CD4-positive, alpha-beta memory T cell (primary cell): ENCODE results near the gene SEMA3F. TPM values are rescaled to one million over a fixed set of nuclear protein-coding genes. Genes with fewer than 3 reads are reported as not detected.
A peak's percentile ranks its signal among the peaks of the same experiment; 100 is the strongest.

ENCODE experiments used
- CTCF ChIA-PET: fragments of 350-600 bp; sonication (Branson Sonifier 250); formaldehyde crosslinking; loops from one replicate; lab custom pipeline; 2021; ENCODE audit warnings: inconsistent platforms; ENCODE audit not compliant: partially characterized antibody; lab: Charles Lee
- POLR2A ChIA-PET: fragments of 350-600 bp; sonication (Branson Sonifier 250); formaldehyde crosslinking; loops from one replicate; lab custom pipeline; 2021; ENCODE audit not compliant: partially characterized antibody; lab: Charles Lee
- DNase-seq, 5 donors: peaks; one replicate each; pipeline versions ENCODE4 v3.0.0 to v3.0.0-alpha.2; 2020 to 2022; ENCODE audit warnings: mixed read lengths in 1 of 5
- H3K27ac ChIP-seq: one replicate; pipeline ENCODE4 v1.7.0; 2013; ENCODE audit warnings: low read depth, low read length
- H3K27me3 ChIP-seq: 2 replicates; pipeline ENCODE4 v1.7.0; 2013; ENCODE audit warnings: mild to moderate bottlenecking, low read length, moderate library complexity; ENCODE audit not compliant: insufficient read depth
- H3K36me3 ChIP-seq: 2 replicates; pipeline ENCODE4 v1.7.0; 2013; ENCODE audit warnings: mild to moderate bottlenecking, low read length, moderate library complexity; ENCODE audit not compliant: insufficient read depth
- H3K4me1 ChIP-seq: 2 replicates; pipeline ENCODE4 v1.7.0; 2013; ENCODE audit warnings: mild to moderate bottlenecking, low read length, moderate library complexity; ENCODE audit not compliant: insufficient read depth
- H3K4me3 ChIP-seq, 2 donors: one replicate each; pipeline ENCODE4 v1.7.0; 2013; ENCODE audit warnings: low read length in 2 of 2, mild to moderate bottlenecking in 1 of 2
- H3K9me3 ChIP-seq, 2 donors: one replicate each; pipeline ENCODE4 v1.7.0; 2013; ENCODE audit warnings: low read length in 2 of 2, control low read depth in 1 of 2; ENCODE audit not compliant: control insufficient read depth in 1 of 2
- H3K27ac Mint-ChIP-seq, 7 donors: one replicate each; pipeline ENCODE4 v1.8.0; 2020 to 2021; ENCODE audit warnings: mixed read lengths in 7 of 7, mild to moderate bottlenecking in 6 of 7, inconsistent platforms in 3 of 7, moderate library complexity in 3 of 7
- H3K27me3 Mint-ChIP-seq, 2 donors: one replicate each; pipeline ENCODE4 v1.8.0; 2020 to 2021; ENCODE audit warnings: mixed read lengths in 2 of 2
- H3K36me3 Mint-ChIP-seq, 2 donors: one replicate each; pipeline ENCODE4 v1.8.0; 2020 to 2021; ENCODE audit warnings: mixed read lengths in 2 of 2, inconsistent platforms in 1 of 2, mild to moderate bottlenecking in 1 of 2
- H3K4me1 Mint-ChIP-seq, 4 donors: one replicate each; pipeline ENCODE4 v1.8.0; 2020 to 2021; ENCODE audit warnings: mixed read lengths in 4 of 4, mild to moderate bottlenecking in 1 of 4
- H3K4me3 Mint-ChIP-seq, 8 donors: one replicate each; pipeline ENCODE4 v1.8.0; 2020 to 2021; ENCODE audit warnings: mixed read lengths in 8 of 8, mild to moderate bottlenecking in 7 of 8, moderate library complexity in 6 of 8, inconsistent platforms in 3 of 8
- H3K9me3 Mint-ChIP-seq, 8 donors: one replicate each; pipeline ENCODE4 v1.8.0; 2020 to 2021; ENCODE audit warnings: mixed read lengths in 8 of 8, mild to moderate bottlenecking in 5 of 8, inconsistent platforms in 3 of 8, moderate library complexity in 1 of 8
- intact Hi-C: fragments of 100-400 bp; cut with micrococcal nuclease; formaldehyde crosslinking; loops from one replicate; pipeline ENCODE4 v1.15.1; 2023
- polyA plus RNA-seq, 2 donors: library from polyadenylated mRNA; unstranded; fragments of 300-500 nt; fragmentation: Illumina TruSeq; gene quantifications; one replicate each; pipeline ENCODE4 v1.2.3, GENCODE V29; 2021
- total RNA-seq, 2 experiments: library from RNA; stranded (reverse); gene quantifications; one replicate each; pipeline ENCODE4 v1.2.3, GENCODE V29; 2021

The SEMA3F gene
- total and polyA plus RNA-seq, 4 experiments from 2014 or later = not detected

DNA sequence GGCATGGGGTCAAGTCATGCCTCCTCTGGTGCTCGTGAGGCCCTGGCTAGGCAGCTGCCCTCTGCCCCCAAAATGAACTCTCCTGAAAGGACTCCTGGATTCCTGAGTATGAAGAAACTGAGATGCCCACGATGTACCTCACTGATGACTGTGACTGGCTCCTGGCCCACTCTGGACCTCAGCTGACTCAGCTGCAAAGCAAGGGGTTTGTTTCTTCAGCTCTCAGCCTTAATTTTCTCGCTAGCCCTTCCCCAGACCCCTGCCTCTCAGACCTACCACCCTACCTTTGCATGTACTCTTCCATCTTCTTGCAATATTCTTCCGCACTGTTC is 75.6 kb downstream of the SEMA3F start:
- peaks cover 0 to 1% (median 0%) of the 10 kb centered on the region in 8 donors for H3K9me3 Mint-ChIP-seq
- Histone ChIP-seq H3K27ac (no peak overlapping the region), H3K4me3 (no peak overlapping the region), H3K27me3 (no peaks in the 10 kb centered on the region), H3K4me1 (peaks cover 29% of the 10 kb centered on the region), H3K9me3 (no peaks in the 10 kb centered on the region), H3K36me3 (no peaks in the 10 kb centered on the region)
- DNase-seq = no peak
- H3K4me1 Mint-ChIP-seq = peaks cover 21 to 48% (median 36%) of the 10 kb centered on the region in 4 donors
- H3K36me3 Mint-ChIP-seq = peaks cover 0 to 3% of the 10 kb centered on the region in 2 donors
- ChIA-PET POLR2A (interaction anchor here (0.7 to 7.4 kb wide), 3 partner anchors 13 to 107 kb away, joined by 3 to 150 read pairs (median 3); no protein-coding TSS in a partner anchor), CTCF (interaction anchor here (1.1 to 11.5 kb wide), 4 partner anchors 9 to 68 kb away, joined by 3 to 238 read pairs (median 172); partner anchors contain the start of genes GNAI2 and GNAT1)
- peak overlapping the region in 1 of 8 donors; percentile 12 for H3K4me3 Mint-ChIP-seq
- intact Hi-C loops = no loop called here
- H3K27ac Mint-ChIP-seq = peak overlapping the region in 1 of 7 donors; percentile 68
- H3K27me3 Mint-ChIP-seq = no peaks in the 10 kb centered on the region

DNA sequence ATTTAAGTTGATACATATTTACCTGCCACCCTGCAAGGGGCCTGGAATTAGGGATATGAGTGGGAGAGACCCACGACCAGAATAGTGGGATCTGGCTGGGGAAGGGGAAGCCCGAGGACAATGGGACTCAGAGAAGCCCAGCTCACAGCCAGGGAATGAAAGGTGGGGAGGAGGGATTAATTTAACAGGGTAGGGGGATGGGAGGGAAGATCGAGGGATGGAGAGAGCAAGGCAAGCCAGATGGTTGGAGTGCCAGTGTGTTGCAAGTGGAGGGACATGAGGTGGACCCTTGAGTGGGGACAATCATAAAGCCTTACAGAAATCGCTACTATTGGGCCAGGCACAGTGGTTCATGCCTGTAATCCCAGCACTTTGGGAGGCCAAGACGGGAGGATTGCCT is 76.5 kb downstream of the SEMA3F start:
- no peaks in the 10 kb centered on the region for H3K27me3 ChIP-seq
- Mint-ChIP-seq H3K36me3 (peaks cover 0 to 8% of the 10 kb centered on the region in 2 donors), H3K27ac (no peak overlapping the region), H3K9me3 (peaks cover 0 to 1% (median 0%) of the 10 kb centered on the region in 8 donors), H3K27me3 (no peaks in the 10 kb centered on the region), H3K4me1 (peaks cover 17 to 45% (median 31%) of the 10 kb centered on the region in 4 donors), H3K4me3 (no peak overlapping the region)
- no peak overlapping the region for H3K4me3 ChIP-seq
- H3K4me1 ChIP-seq = peaks cover 24% of the 10 kb centered on the region
- intact Hi-C loops = no loop called here
- CTCF ChIA-PET = interaction anchor here (8.3 to 11.5 kb wide), 3 partner anchors 8 to 38 kb away, joined by 127 to 238 read pairs (median 218); partner anchors contain the start of genes GNAI2 and GNAT1
- no peak for DNase-seq
- POLR2A ChIA-PET = interaction anchor here (7.4 kb wide), 1 partner anchor 12 kb away, joined by 150 read pairs; no protein-coding TSS in a partner anchor
- no peak overlapping the region for H3K27ac ChIP-seq
- no peaks in the 10 kb centered on the region for H3K9me3 ChIP-seq
- no peaks in the 10 kb centered on the region for H3K36me3 ChIP-seq

DNA sequence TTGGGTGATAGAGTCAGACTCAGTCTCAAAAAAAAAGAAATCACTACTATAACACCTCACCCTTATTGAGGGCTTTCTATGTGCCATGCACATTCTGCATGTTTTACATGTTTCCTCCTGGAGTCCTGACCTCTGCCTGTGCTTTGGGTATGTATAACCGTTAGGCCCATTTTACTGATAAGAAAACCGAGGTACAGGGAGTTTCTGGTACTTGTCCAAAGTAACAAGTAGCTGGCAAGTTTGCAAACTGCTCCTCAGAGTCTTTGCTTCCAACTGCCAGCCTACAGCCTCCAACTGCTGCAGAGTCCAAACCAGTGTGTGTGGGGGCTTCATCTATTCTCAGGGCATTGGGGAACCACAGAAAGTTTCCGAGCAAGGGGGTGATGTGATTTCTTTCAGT is 77.2 kb downstream of the SEMA3F start:
- Histone ChIP-seq H3K4me3 (no peak overlapping the region), H3K9me3 (no peaks in the 10 kb centered on the region), H3K4me1 (peaks cover 20% of the 10 kb centered on the region), H3K36me3 (no peaks in the 10 kb centered on the region), H3K27ac (no peak overlapping the region), H3K27me3 (no peaks in the 10 kb centered on the region)
- no peak for DNase-seq
- no peaks in the 10 kb centered on the region for H3K27me3 Mint-ChIP-seq
- CTCF ChIA-PET = interaction anchor here (11.5 kb wide), 1 partner anchor 17 kb away, joined by 238 read pairs; no protein-coding TSS in a partner anchor
- POLR2A ChIA-PET = no interaction called here
- H3K27ac Mint-ChIP-seq = peak overlapping the region in 2 of 7 donors; percentile 38 to 46
- peaks cover 14 to 45% (median 28%) of the 10 kb centered on the region in 4 donors for H3K4me1 Mint-ChIP-seq
- peaks cover 0 to 12% of the 10 kb centered on the region in 2 donors for H3K36me3 Mint-ChIP-seq
- no peak overlapping the region for H3K4me3 Mint-ChIP-seq
- H3K9me3 Mint-ChIP-seq = peaks cover 0 to 1% (median 0%) of the 10 kb centered on the region in 8 donors
- intact Hi-C loops = no loop called here

DNA sequence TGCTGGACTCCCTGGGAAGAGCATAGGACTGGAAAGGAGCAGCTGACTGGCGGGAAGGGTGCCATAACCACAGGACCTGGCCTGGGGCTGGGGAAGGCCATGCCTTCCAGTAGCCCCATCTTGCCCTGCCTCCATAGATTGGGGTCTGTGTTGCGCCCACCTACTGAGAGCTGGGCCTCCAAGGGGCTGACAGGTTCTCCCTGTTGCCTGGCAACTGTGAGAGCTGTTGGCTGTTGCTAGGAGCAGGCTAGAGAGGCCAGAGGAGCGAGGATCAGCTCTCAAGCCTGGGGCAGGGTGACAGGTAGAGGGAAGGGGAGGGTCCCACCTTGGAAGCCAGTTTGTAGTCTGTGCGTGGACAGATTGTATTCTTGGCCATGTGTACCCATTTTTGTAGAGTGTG is 78.1 kb downstream of the SEMA3F start:
- Histone ChIP-seq H3K4me3 (no peak overlapping the region), H3K27ac (no peak overlapping the region), H3K27me3 (no peaks in the 10 kb centered on the region), H3K9me3 (no peaks in the 10 kb centered on the region), H3K36me3 (no peaks in the 10 kb centered on the region), H3K4me1 (peaks cover 16% of the 10 kb centered on the region)
- Mint-ChIP-seq H3K4me1 (peaks cover 12 to 45% (median 25%) of the 10 kb centered on the region in 4 donors), H3K27ac (peak overlapping the region in 4 of 7 donors; percentile 36 to 77 (median 61)), H3K27me3 (no peaks in the 10 kb centered on the region), H3K9me3 (peaks cover 0 to 1% (median 0%) of the 10 kb centered on the region in 8 donors), H3K36me3 (peaks cover 0 to 20% of the 10 kb centered on the region in 2 donors), H3K4me3 (no peak overlapping the region)
- ChIA-PET CTCF (interaction anchor here (1.2 to 11.5 kb wide), 2 partner anchors 16 to 38 kb away, joined by 5 to 238 read pairs; no protein-coding TSS in a partner anchor), POLR2A (interaction anchor here (0.6 to 1.5 kb wide), 2 partner anchors 13 to 30 kb away, joined by 5 to 9 read pairs; no protein-coding TSS in a partner anchor)
- intact Hi-C loops = no loop called here
- DNase-seq = no peak

DNA sequence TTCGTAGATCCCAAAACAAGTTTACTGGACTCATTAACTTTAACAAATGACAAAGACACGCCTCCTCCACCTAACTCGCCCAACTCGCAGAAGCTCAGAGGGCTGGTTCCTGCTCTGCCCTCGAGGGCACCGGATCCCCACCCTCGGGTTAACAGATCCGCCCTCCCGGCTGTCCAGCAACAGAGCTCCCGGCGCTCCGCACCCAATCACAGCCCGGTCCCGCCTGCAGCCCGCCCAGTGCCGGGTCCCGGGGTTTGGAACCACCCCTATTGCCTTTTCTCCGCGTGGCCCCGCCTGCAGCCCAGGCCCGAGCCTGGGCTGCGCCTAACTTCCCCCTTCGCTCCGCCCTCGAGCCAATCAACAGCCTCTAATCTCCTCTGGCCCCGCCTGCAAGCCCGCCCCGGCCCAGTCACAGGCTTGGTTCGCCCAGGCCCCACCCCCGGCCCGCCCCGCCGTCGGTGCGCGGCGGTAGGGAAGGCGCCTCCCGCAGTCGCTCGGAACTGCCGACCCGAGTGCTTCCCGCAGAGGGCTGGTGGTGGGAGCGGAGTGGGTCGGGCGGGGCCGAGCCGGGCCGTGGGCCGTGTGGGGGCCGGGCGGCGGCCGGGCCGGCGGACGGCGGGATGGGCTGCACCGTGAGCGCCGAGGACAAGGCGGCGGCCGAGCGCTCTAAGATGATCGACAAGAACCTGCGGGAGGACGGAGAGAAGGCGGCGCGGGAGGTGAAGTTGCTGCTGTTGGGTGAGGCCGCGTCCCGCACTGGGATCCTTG is 80.8 kb downstream of the SEMA3F start, which contains the start of gene GNAI2:
Gene GNAI2 (plus strand): TSS at position 489 of the 768 bp plus-strand sequence. CDS start 132 bp downstream, at position 621.
- H3K27me3 Mint-ChIP-seq = no peaks in the 10 kb centered on the region
- peak within 1 kb of the TSS; percentile 91 to 97 (median 94) for H3K27ac Mint-ChIP-seq
- Histone ChIP-seq H3K4me1 (peaks cover 40% of the 10 kb centered on the region), H3K9me3 (no peaks in the 10 kb centered on the region), H3K36me3 (peaks cover 12% of the 10 kb centered on the region), H3K27ac (peak within 1 kb of the TSS; percentile 76), H3K27me3 (no peaks in the 10 kb centered on the region), H3K4me3 (peak within 1 kb of the TSS; percentile 75 to 94)
- H3K4me1 Mint-ChIP-seq = peaks cover 20 to 58% (median 35%) of the 10 kb centered on the region in 4 donors
- peak within 1 kb of the TSS; percentile 96 to 99 (median 98) for H3K4me3 Mint-ChIP-seq
- CTCF ChIA-PET = interaction anchor here (0.9 to 10.2 kb wide), 8 partner anchors 9 to 63 kb away, joined by 4 to 127 read pairs (median 5); partner anchors contain the start of genes HYAL3 and NAA80
- intact Hi-C loops = loop anchor here (1.0 to 5.0 kb wide), 3 partner anchors 56 to 1736 kb away; partner anchors contain the start of genes ABHD14B and IFRD2
- H3K36me3 Mint-ChIP-seq = peaks cover 0 to 30% of the 10 kb centered on the region in 2 donors
- POLR2A ChIA-PET = interaction anchor here (0.7 to 4.3 kb wide), 18 partner anchors 9 to 1115 kb away, joined by 3 to 70 read pairs (median 4); partner anchors contain the start of genes HYAL3, IFRD2, NAA80 and RASSF1
- no peaks in the 10 kb centered on the region for H3K9me3 Mint-ChIP-seq
- peak; percentile 99 for DNase-seq

DNA sequence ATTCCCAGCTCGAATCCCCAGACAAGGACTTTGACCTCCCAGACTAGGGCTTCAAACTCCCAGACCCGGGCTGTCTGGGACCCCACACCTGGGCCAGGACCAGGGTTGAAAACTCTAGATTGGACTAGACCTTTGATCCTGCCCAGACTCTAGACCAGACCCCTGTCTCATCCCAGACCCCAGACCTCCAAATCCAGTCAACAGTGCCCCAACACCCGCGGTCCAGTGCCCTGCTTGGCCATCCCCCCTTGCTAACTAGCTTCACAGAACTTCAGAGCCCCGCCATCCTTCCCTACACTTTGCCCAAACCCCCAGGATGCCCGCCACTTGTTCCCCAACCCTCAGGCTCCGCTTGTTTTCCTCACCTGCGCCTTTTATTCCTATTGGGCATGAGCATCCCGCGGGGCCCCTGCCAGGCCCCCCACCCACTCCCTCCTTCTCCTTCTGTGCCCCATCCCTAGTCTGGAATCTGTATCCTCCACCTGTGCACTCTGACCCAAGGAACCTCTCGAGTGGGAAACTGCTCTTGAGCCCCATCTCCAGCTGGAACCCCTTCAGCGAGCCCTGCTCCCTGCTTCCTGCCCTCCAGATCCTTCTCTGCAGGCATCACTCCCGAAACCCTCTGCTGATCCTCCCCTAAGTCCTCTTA is 81.5 kb downstream of the SEMA3F start:
- no peaks in the 10 kb centered on the region for H3K27me3 ChIP-seq
- intact Hi-C loops = loop anchor here (1.0 to 5.0 kb wide), 3 partner anchors 56 to 1736 kb away; partner anchors contain the start of genes ABHD14B and IFRD2
- H3K9me3 Mint-ChIP-seq = no peaks in the 10 kb centered on the region
- no peak for DNase-seq
- peak overlapping the region; percentile 75 to 94 for H3K4me3 ChIP-seq
- no peaks in the 10 kb centered on the region for H3K27me3 Mint-ChIP-seq
- H3K4me1 ChIP-seq = peaks cover 47% of the 10 kb centered on the region
- H3K27ac Mint-ChIP-seq = peak overlapping the region; percentile 91 to 97 (median 94)
- H3K9me3 ChIP-seq = no peaks in the 10 kb centered on the region
- CTCF ChIA-PET = interaction anchor here (1.2 to 10.2 kb wide), 4 partner anchors 9 to 63 kb away, joined by 3 to 127 read pairs (median 35); partner anchors contain the start of genes HYAL3 and NAA80
- peak overlapping the region; percentile 76 for H3K27ac ChIP-seq
- H3K36me3 ChIP-seq = peaks cover 12% of the 10 kb centered on the region
- H3K4me3 Mint-ChIP-seq = peak overlapping the region; percentile 96 to 99 (median 98)
- H3K36me3 Mint-ChIP-seq = peaks cover 0 to 35% of the 10 kb centered on the region in 2 donors
- POLR2A ChIA-PET = interaction anchor here (0.7 to 4.3 kb wide), 13 partner anchors 9 to 1116 kb away, joined by 3 to 70 read pairs (median 6); partner anchors contain the start of genes CYB561D2, HYAL3, IFRD2 and NAA80
- H3K4me1 Mint-ChIP-seq = peaks cover 22 to 63% (median 40%) of the 10 kb centered on the region in 4 donors
